Psoas muscle (tissue), 8 donors: ENCODE measurements around the gene ZRANB2. TPM values are rescaled to one million over a fixed set of nuclear protein-coding genes. Genes with fewer than 3 reads are reported as not detected.

ENCODE experiments used
- ATAC-seq, 4 donors: fragments of 200-7000 bp; cut with Tn5 transposase; one replicate each; pipeline ENCODE4 v1.9.1; 2020; ENCODE audit warnings: moderate library complexity in 3 of 4, mild to moderate bottlenecking in 2 of 4
- DNase-seq, 2 donors: peaks; one replicate each; pipeline ENCODE4 v3.0.0-alpha.2; 2020
- H3K27ac ChIP-seq: fragments of 200-600 bp; one replicate; pipeline ENCODE4 v1.8.0; 2022
- H3K27me3 ChIP-seq, 3 donors: fragments of 200-600 bp in 1 of 3; one replicate each; pipeline versions ENCODE4 v1.6.1 to v1.8.0; 2013 to 2022; ENCODE audit warnings: low read length in 2 of 3, mild to moderate bottlenecking in 2 of 3, moderate library complexity in 1 of 3; ENCODE audit not compliant: insufficient read depth in 3 of 3
- H3K36me3 ChIP-seq, 2 donors: fragments of 200-600 bp in 1 of 2; one replicate each; pipeline versions ENCODE4 v1.6.1 to v1.8.0; 2013 to 2022; ENCODE audit warnings: low read depth in 1 of 2, mild to moderate bottlenecking in 1 of 2, moderate library complexity in 1 of 2; ENCODE audit not compliant: insufficient read depth in 1 of 2
- H3K4me1 ChIP-seq: fragments of 200-600 bp; one replicate; pipeline ENCODE4 v1.8.0; 2022
- H3K4me3 ChIP-seq: fragments of 200-600 bp; one replicate; pipeline ENCODE4 v1.8.0; 2022; ENCODE audit warnings: mild to moderate bottlenecking
- H3K9me3 ChIP-seq: fragments of 200-600 bp; one replicate; pipeline ENCODE4 v1.8.0; 2022
- WGBS, 3 donors: extraction: QIAGEN DNeasy Blood & Tissue Kit; methylation state at CpG; one replicate each; pipeline versions ENCODE4 v1.1.6 to v1.1.7; 2013; 5-methylcytosine and 5-hydroxymethylcytosine counted together
- intact Hi-C, 2 donors: fragments of 100-400 bp; cut with DNase I; formaldehyde crosslinking; loops; one replicate each; pipeline versions ENCODE4 v1.11.0 to v1.14.2; 2022
- polyA plus RNA-seq, 3 donors: library from polyadenylated mRNA; stranded (reverse); fragments of 200-250 nt; gene quantifications; one replicate each; pipeline ENCODE4 v1.2.3, GENCODE V29; 2013
- total RNA-seq, 4 donors: library from RNA; stranded (reverse); fragmentation: NEBNext Ultra II Directional in 2 of 4; extraction: Animal tissue kit (Norgen Biotek cat#: 25700) in 2 of 4; gene quantifications; one replicate each; pipeline versions ENCODE4 v1.2.1 to v1.2.4, GENCODE V29; 2021 to 2023
- TF ChIP-seq, protein P1 (sequence below): fragments of 200-600 bp; IDR thresholded peaks from one replicate; pipeline ENCODE4 v1.8.0; 2022; ENCODE audit warnings: antibody characterized with exemption
- donor health status: healthy with polysubstance abuse.
- donor health status: DM: no; HTN: no; CAD: no; lungs with moderate emphysema.
- donor health status: Bipolar disorder and iron deficiency.
- donor health status: healthy.
- donor health status: DM: yes; HTN: yes; CAD: no.
- donor health status: DM: no; HTN: no; CAD: no.
- donor health status: DM: no; HTN: no; CAD: no.
- donor health status: DM: yes; HTN: yes; CAD: no.

The ZRANB2 gene
- total and polyA plus RNA-seq, 7 donors: 28.2 to 64.5 (median 41.6) TPM

DNA sequence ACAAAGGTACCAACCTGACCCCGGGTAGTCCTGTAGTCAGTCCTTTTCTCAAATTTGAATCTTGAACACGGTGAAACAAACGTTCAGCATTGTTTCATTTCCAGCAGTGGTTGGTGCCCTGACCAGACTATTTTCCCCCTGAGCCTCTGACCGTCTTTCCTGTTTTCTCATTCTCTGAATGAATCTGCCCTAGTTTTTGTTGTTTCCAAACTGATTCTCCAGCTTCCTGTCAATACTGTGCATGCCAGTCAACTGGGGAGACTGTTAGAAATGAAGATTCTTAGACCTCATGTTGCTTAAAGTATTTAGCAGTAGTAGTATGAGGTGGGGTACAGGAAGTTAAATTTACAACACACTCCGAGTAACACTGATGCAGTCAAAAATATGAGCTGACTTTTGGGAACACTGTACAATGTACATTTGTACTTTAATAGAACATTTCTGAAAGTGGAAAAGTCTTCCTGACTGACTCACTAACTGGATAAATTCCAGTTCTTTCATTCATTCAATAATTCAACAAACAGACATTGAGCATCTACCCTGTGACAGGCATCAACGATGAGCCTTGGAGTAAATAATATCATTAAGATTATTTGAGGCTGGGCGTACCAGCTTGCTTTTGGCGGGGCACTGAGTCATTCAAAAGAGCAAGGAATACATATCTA is 26.0 kb upstream of the ZRANB2 start:
- H3K36me3 ChIP-seq: no peaks in the 10 kb centered on the region
- no peaks in the 10 kb centered on the region for H3K27me3 ChIP-seq
- ATAC-seq: no peak
- no peak overlapping the region for H3K27ac ChIP-seq
- H3K4me1 ChIP-seq: no peaks in the 10 kb centered on the region
- intact Hi-C loops: no loop called here
- 80 to 86% (median 84%) methylated on average over 8 of the region's 8 CpGs for WGBS, 3 donors
- DNase-seq: no peak
- H3K4me3 ChIP-seq: no peak overlapping the region
- H3K9me3 ChIP-seq: no peaks in the 10 kb centered on the region
- TF ChIP-seq, protein P1, sequence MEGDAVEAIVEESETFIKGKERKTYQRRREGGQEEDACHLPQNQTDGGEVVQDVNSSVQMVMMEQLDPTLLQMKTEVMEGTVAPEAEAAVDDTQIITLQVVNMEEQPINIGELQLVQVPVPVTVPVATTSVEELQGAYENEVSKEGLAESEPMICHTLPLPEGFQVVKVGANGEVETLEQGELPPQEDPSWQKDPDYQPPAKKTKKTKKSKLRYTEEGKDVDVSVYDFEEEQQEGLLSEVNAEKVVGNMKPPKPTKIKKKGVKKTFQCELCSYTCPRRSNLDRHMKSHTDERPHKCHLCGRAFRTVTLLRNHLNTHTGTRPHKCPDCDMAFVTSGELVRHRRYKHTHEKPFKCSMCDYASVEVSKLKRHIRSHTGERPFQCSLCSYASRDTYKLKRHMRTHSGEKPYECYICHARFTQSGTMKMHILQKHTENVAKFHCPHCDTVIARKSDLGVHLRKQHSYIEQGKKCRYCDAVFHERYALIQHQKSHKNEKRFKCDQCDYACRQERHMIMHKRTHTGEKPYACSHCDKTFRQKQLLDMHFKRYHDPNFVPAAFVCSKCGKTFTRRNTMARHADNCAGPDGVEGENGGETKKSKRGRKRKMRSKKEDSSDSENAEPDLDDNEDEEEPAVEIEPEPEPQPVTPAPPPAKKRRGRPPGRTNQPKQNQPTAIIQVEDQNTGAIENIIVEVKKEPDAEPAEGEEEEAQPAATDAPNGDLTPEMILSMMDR: no peak

DNA sequence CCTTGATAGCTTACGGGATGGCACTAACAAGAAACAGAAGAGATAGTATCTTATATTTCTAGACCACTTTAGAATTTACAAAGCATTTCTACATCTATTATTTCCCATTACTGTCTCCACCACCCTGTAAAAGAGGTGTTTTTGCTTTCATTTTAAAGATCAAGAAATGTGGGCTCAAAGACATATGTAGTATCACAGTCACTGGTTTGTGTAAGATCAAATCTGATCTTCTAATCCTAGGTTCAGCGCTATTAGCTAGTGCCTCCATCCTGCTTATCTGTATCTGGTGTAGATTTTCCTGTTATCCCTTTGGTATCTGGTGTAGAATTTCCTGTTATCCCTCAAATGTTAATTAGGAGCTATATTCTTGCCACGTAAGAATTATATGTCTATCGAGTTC is 23.6 kb upstream of the ZRANB2 start:
- Histone ChIP-seq H3K4me3 (no peak overlapping the region), H3K9me3 (no peaks in the 10 kb centered on the region), H3K27me3 (no peaks in the 10 kb centered on the region), H3K27ac (no peak overlapping the region), H3K36me3 (no peaks in the 10 kb centered on the region), H3K4me1 (no peaks in the 10 kb centered on the region)
- ATAC-seq (no peak), DNase-seq (no peak)
- TF ChIP-seq, protein P1: no peak
- WGBS, 3 donors: 91 to 93% (median 92%) methylated on average over 4 of the region's 4 CpGs
- intact Hi-C loops: no loop called here

DNA sequence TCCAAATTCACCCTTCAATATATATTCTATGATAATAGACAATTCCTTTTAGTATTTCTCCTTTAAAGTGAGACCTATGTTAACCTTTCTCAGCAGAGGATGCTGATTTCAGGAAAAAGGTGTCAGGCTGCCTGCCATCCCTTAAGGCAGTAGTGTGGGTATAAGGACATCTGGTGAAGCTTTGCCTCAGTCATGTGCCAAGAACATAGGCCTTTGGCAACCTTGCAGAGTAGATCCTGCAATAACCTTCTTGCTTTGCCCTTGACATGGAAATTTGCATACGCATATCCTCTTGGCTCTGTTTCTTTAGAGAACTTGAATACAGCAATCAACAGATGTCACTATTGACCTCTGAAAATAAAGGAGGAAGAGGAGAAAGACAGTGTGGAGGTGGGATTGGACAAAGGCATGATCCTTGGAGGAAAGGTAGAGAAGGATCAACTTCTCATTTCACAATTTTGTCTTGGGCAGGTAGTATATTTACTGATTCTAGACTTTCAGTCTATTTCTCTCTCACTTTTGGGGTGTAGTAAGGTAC is 21.1 kb upstream of the ZRANB2 start:
- no peaks in the 10 kb centered on the region for H3K4me1 ChIP-seq
- H3K27me3 ChIP-seq: peaks cover 0 to 4% (median 0%) of the 10 kb centered on the region in 3 donors
- intact Hi-C loops: no loop called here
- H3K4me3 ChIP-seq: no peak overlapping the region
- no peak for ATAC-seq
- H3K9me3 ChIP-seq: no peaks in the 10 kb centered on the region
- TF ChIP-seq, protein P1: no peak
- H3K27ac ChIP-seq: no peak overlapping the region
- no peaks in the 10 kb centered on the region for H3K36me3 ChIP-seq
- 82 to 90% (median 85%) methylated on average over 1 of the region's 1 CpG for WGBS, 3 donors
- DNase-seq: no peak

DNA sequence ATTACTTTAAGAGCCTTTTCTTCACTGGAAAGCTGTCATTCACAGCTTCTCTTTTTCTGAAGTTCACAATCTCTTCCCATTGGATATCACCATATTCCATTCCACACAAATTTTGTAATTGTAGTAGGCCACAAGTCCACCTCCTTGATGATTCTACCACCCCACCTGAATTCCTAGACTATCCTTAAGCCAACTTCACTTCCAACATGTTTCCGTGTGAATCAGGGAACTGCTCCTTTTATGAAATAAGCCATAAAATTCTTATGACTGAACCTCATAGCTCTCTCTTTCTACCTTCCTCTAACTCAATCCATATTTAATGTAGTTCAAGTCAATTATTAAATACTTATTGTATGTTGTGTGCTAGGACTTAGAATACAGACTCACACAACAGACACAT is 16.6 kb upstream of the ZRANB2 start:
- no peak for DNase-seq
- no peak overlapping the region for H3K4me3 ChIP-seq
- H3K4me1 ChIP-seq: no peaks in the 10 kb centered on the region
- 84 to 91% (median 88%) methylated on average over 1 of the region's 1 CpG for WGBS, 3 donors
- intact Hi-C loops: no loop called here
- H3K27ac ChIP-seq: no peak overlapping the region
- H3K36me3 ChIP-seq: no peaks in the 10 kb centered on the region
- peaks cover 0 to 4% (median 0%) of the 10 kb centered on the region in 3 donors for H3K27me3 ChIP-seq
- TF ChIP-seq, protein P1: no peak
- ATAC-seq: no peak
- no peaks in the 10 kb centered on the region for H3K9me3 ChIP-seq
